Measurements from ENCODE around the gene LRCH4. TPM values are rescaled to one million over a fixed set of nuclear protein-coding genes. Genes with fewer than 3 reads are reported as not detected.
A peak's percentile ranks its signal among the peaks of the same experiment; 100 is the strongest.

The LRCH4 gene
- total RNA-seq, 1 experiment from 2014 or later = 66.4 TPM

DNA sequence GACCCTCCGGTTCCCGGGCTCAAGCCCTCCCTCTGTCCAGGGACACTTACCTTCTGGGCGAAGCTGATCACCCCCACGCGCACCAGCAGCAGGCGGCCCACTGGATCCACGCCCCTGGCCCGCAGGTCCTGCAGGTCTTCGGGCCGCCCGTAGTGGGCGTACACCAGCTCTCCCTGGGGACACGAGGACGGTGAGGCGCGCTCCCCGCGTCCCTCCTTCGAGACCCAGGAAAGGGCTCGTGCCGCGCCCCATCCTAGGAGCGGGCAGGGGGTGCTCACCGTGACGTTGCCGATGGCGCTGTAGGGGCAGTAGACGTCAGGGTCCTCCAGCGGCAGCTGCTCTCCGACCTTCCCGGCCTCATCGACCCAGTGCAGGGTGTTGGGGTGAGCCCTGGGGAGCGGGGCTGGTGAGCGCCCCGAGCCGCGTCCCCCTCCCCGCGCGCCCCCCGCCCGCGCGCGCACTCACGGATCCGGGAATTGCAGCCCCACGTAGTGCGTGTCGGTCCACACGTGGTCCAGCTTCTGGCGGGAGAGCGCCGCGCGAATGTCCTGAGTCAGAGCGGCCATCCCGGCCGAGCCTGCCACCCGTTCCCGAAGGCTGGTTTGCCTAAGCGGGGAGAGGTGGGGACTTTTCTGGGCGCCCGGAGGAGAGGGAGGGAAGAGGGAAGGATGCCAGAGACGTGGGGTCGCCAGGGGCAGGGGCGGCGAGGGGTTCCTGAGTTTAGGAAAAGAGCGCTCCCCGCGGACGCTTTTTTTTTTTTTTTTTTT is 47.2 kb upstream of the LRCH4 start:
- ChIA-PET CTCF (interaction anchor here (0.6 to 1.2 kb wide), 8 partner anchors 13 to 69 kb away, joined by 3 to 6 read pairs (median 4); partner anchors contain the start of genes FBXO24, LRCH4 and MOSPD3), POLR2A (interaction anchor here (0.7 kb wide), 1 partner anchor 24 kb away, joined by 13 read pairs; no protein-coding TSS in a partner anchor)
- Histone ChIP-seq H3K9me3 (ENCODE audit: control insufficient read depth, insufficient read depth, low read depth, low read length) (no peaks in the 10 kb centered on the region), H3K27me3 (ENCODE audit: control insufficient read depth, insufficient read depth, low read length) (no peaks in the 10 kb centered on the region), H3K27ac (ENCODE audit: low read length) (peak overlapping the region; percentile 76), H3K4me1 (ENCODE audit: control insufficient read depth, insufficient read depth, low read length) (no peaks in the 10 kb centered on the region), H3K4me3 (ENCODE audit: low read depth in 2 of 2, low read length in 2 of 2) (peak overlapping the region; percentile 59 to 62), H3K36me3 (ENCODE audit: control insufficient read depth, insufficient read depth, low read length) (no peaks in the 10 kb centered on the region; the same call in 1 of the 2 replicates)
- TF ChIP-seq, protein P1, sequence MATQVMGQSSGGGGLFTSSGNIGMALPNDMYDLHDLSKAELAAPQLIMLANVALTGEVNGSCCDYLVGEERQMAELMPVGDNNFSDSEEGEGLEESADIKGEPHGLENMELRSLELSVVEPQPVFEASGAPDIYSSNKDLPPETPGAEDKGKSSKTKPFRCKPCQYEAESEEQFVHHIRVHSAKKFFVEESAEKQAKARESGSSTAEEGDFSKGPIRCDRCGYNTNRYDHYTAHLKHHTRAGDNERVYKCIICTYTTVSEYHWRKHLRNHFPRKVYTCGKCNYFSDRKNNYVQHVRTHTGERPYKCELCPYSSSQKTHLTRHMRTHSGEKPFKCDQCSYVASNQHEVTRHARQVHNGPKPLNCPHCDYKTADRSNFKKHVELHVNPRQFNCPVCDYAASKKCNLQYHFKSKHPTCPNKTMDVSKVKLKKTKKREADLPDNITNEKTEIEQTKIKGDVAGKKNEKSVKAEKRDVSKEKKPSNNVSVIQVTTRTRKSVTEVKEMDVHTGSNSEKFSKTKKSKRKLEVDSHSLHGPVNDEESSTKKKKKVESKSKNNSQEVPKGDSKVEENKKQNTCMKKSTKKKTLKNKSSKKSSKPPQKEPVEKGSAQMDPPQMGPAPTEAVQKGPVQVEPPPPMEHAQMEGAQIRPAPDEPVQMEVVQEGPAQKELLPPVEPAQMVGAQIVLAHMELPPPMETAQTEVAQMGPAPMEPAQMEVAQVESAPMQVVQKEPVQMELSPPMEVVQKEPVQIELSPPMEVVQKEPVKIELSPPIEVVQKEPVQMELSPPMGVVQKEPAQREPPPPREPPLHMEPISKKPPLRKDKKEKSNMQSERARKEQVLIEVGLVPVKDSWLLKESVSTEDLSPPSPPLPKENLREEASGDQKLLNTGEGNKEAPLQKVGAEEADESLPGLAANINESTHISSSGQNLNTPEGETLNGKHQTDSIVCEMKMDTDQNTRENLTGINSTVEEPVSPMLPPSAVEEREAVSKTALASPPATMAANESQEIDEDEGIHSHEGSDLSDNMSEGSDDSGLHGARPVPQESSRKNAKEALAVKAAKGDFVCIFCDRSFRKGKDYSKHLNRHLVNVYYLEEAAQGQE (IDR thresholded peaks at IDR 0.05; ENCODE audit: insufficient read depth in 1 of 2, low read depth in 2 of 2, low read length in 1 of 2) = peak in 1 of 2 experiments; percentile 59; a peak in 1 of 4 replicates
- TF ChIP-seq POLR2AphosphoS5 (IDR thresholded peaks at IDR 0.05; ENCODE audit: low read depth, low read length) (no peak), CTCF (IDR thresholded peaks at IDR 0.05) (peak; percentile 74)
- DNase-seq (ENCODE audit: low read depth, low spot score) (no peak), ATAC-seq (peak; percentile 85)
- in situ Hi-C loops (cut with HindIII; ENCODE audit: low pct_unique_long_range_greater_than_20kb, low sequenced_read_pairs) (no loop called here), intact Hi-C loops (cut with micrococcal nuclease; ENCODE audit: unreplicated experiment) (loop anchor here (10.0 kb wide), 1 partner anchor 52 kb away; no protein-coding TSS in a partner anchor)
- no TSS peak for BruUV-seq (replicated peaks)

- Histone ChIP-seq H3K27ac (ENCODE audit: low read length) (no peak overlapping the region), H3K27me3 (ENCODE audit: control insufficient read depth, insufficient read depth, low read length) (no peaks in the 10 kb centered on the region), H3K4me3 (ENCODE audit: low read depth in 2 of 2, low read length in 2 of 2) (no peak overlapping the region), H3K36me3 (ENCODE audit: control insufficient read depth, insufficient read depth, low read length) (no peaks in the 10 kb centered on the region; the same call in 1 of the 2 replicates), H3K4me1 (ENCODE audit: control insufficient read depth, insufficient read depth, low read length) (no peaks in the 10 kb centered on the region), H3K9me3 (ENCODE audit: control insufficient read depth, insufficient read depth, low read depth, low read length) (no peaks in the 10 kb centered on the region)
- intact Hi-C loops (cut with micrococcal nuclease; ENCODE audit: unreplicated experiment) (loop anchor here (10.0 kb wide), 1 partner anchor 55 kb away; no protein-coding TSS in a partner anchor), in situ Hi-C loops (cut with HindIII; ENCODE audit: low pct_unique_long_range_greater_than_20kb, low sequenced_read_pairs) (no loop called here)
- ChIA-PET POLR2A (interaction anchor here (0.6 kb wide), 1 partner anchor 11 kb away, joined by 10 read pairs; no protein-coding TSS in a partner anchor), CTCF (no interaction called here)
- BruUV-seq (replicated peaks) = no TSS peak
- TF ChIP-seq POLR2AphosphoS5 (IDR thresholded peaks at IDR 0.05; ENCODE audit: low read depth, low read length) (no peak), TCF7L2 (IDR thresholded peaks at IDR 0.05; ENCODE audit: low read depth, low read length) (no peak), CTCF (IDR thresholded peaks at IDR 0.05) (no peak), SIN3A (IDR thresholded peaks at IDR 0.05; ENCODE audit: borderline replicate concordance, insufficient read depth, low read depth, low read length) (no peak)
- TF ChIP-seq, protein P1 (IDR thresholded peaks at IDR 0.05; ENCODE audit: insufficient read depth in 1 of 2, low read depth in 2 of 2, low read length in 1 of 2) = no peak
- DNase-seq (ENCODE audit: low read depth, low spot score) (no peak), ATAC-seq (no peak)
These were observed 44.1 kb upstream of the LRCH4 start for GRCh38 chr7:100630066-100630465.
